Measurements from ENCODE around the gene ROCK2. TPM values are rescaled to one million over a fixed set of nuclear protein-coding genes. Genes with fewer than 3 reads are reported as not detected.

ROCK2 gene
- total and polyA plus RNA-seq, 2 of the 13 experiments (the other 11 are each of a cell fraction or from before 2014, with no cell fraction given): 38.1 to 119 TPM

- no peak for TF ChIP-seq ZSCAN30 (CRISPR knock-in tag; IDR thresholded peaks at IDR 0.05)
- TF ChIP-seq ZNF83 (CRISPR knock-in tag; IDR thresholded peaks at IDR 0.05; ENCODE audit: borderline replicate concordance): no peak
- TF ChIP-seq CHD4 (IDR thresholded peaks at IDR 0.05; ENCODE audit: borderline replicate concordance, low read length): no peak
- TF ChIP-seq ZFP41 (CRISPR knock-in tag; IDR thresholded peaks at IDR 0.05; ENCODE audit: borderline replicate concordance): no peak
- TF ChIP-seq MAFF (IDR thresholded peaks at IDR 0.05; ENCODE audit: low read depth, low read length): no peak
- TF ChIP-seq CHCHD3 (CRISPR knock-in tag; IDR thresholded peaks at IDR 0.05): no peak
- TF ChIP-seq ZNF773 (CRISPR knock-in tag; IDR thresholded peaks at IDR 0.05; ENCODE audit: borderline replicate concordance): no peak
- TF ChIP-seq GLI4 (CRISPR knock-in tag; IDR thresholded peaks at IDR 0.05; ENCODE audit: borderline replicate concordance): no peak
- TF ChIP-seq MXD4 (CRISPR knock-in tag; IDR thresholded peaks at IDR 0.05): no peak; the same call in 1 of the 2 replicates
- TF ChIP-seq ZBTB40 (IDR thresholded peaks at IDR 0.05): no peak
- TF ChIP-seq ZBTB40 (CRISPR knock-in tag; IDR thresholded peaks at IDR 0.05): no peak; the same call in 1 of the 2 replicates
- TF ChIP-seq, protein P1, sequence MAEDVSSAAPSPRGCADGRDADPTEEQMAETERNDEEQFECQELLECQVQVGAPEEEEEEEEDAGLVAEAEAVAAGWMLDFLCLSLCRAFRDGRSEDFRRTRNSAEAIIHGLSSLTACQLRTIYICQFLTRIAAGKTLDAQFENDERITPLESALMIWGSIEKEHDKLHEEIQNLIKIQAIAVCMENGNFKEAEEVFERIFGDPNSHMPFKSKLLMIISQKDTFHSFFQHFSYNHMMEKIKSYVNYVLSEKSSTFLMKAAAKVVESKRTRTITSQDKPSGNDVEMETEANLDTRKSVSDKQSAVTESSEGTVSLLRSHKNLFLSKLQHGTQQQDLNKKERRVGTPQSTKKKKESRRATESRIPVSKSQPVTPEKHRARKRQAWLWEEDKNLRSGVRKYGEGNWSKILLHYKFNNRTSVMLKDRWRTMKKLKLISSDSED (CRISPR knock-in tag; IDR thresholded peaks at IDR 0.05): no peak
- no peak for TF ChIP-seq DMTF1 (CRISPR knock-in tag; IDR thresholded peaks at IDR 0.05)
- no peak for TF ChIP-seq RNF2 (conservative IDR thresholded peaks at IDR 0.05; ENCODE audit: low read depth)
- no peak for TF ChIP-seq ZNF34 (CRISPR knock-in tag; IDR thresholded peaks at IDR 0.05; ENCODE audit: borderline replicate concordance)
- TF ChIP-seq AGO1 (IDR thresholded peaks at IDR 0.05; ENCODE audit: low read depth, low read length, poor library complexity, severe bottlenecking): no peak
- TF ChIP-seq ZNF205 (CRISPR knock-in tag; IDR thresholded peaks at IDR 0.05): peak; percentile 27; the same call in 1 of the 2 replicates
- no peak for TF ChIP-seq RAD51 (IDR thresholded peaks at IDR 0.05; ENCODE audit: borderline replicate concordance)
Observed at GRCh38 chr2:11363868-11364564, 19.6 kb upstream of the ROCK2 start (continued).

Measured in HepG2 (cell line).